AG04450 (cell line): ENCODE measurements around the gene SLC37A4. TPM values are rescaled to one million over a fixed set of nuclear protein-coding genes. Genes with fewer than 3 reads are reported as not detected.

ENCODE experiments used
- CTCF ChIA-PET: fragments of 300-600, 350-600 bp; formaldehyde crosslinking; extraction: SDS; loops from one replicate; lab custom pipeline; 2022; ENCODE audit warnings: antibody characterized with exemption, inconsistent platforms; lab: Charles Lee
- POLR2A ChIA-PET: fragments of 350-600 bp; formaldehyde crosslinking; extraction: SDS; loops from one replicate; lab custom pipeline; 2021; ENCODE audit warnings: antibody characterized with exemption, inconsistent platforms; lab: Yijun Ruan, JAX
- DNase-seq: peaks from one replicate; pipeline ENCODE4 v3.0.0-alpha.2; 2011; ENCODE audit warnings: low read depth, low spot score
- H3K27ac ChIP-seq: one replicate; pipeline ENCODE4 v1.5.1; 2012; ENCODE audit warnings: low read depth, low read length, control low read depth
- H3K27me3 ChIP-seq: one replicate; pipeline ENCODE4 v1.6.0; 2012; ENCODE audit warnings: low read length; ENCODE audit not compliant: control insufficient read depth, insufficient read depth
- H3K4me3 ChIP-seq: 2 replicates; pipeline ENCODE4 v1.5.1; 2011; ENCODE audit warnings: mild to moderate bottlenecking, low read depth, low read length, control low read depth
- H3K9me3 ChIP-seq: 2 replicates; pipeline ENCODE4 v1.5.1; 2012; ENCODE audit warnings: low read length; ENCODE audit not compliant: control insufficient read depth, insufficient read depth
- polyA plus RNA-seq: library from polyadenylated mRNA; depleted of rRNA; stranded (reverse); fragments of >200 nt; gene quantifications from 2 replicates; pipeline ENCODE4 v1.2.3, GENCODE V29; 2011
- TF ChIP-seq, protein P1 (sequence below): IDR thresholded peaks from 2 replicates; pipeline ENCODE4 v1.5.1; 2011; ENCODE audit warnings: low read depth, low read length, control low read depth, inconsistent platforms

The SLC37A4 gene
- polyA plus RNA-seq, 1 experiment = 14.9 TPM

GRCh38 chr11:119029069-119029339 lies 1.7 kb downstream of the SLC37A4 start:
- TF ChIP-seq, protein P1, sequence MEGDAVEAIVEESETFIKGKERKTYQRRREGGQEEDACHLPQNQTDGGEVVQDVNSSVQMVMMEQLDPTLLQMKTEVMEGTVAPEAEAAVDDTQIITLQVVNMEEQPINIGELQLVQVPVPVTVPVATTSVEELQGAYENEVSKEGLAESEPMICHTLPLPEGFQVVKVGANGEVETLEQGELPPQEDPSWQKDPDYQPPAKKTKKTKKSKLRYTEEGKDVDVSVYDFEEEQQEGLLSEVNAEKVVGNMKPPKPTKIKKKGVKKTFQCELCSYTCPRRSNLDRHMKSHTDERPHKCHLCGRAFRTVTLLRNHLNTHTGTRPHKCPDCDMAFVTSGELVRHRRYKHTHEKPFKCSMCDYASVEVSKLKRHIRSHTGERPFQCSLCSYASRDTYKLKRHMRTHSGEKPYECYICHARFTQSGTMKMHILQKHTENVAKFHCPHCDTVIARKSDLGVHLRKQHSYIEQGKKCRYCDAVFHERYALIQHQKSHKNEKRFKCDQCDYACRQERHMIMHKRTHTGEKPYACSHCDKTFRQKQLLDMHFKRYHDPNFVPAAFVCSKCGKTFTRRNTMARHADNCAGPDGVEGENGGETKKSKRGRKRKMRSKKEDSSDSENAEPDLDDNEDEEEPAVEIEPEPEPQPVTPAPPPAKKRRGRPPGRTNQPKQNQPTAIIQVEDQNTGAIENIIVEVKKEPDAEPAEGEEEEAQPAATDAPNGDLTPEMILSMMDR = no peak
- H3K27ac ChIP-seq = no peak overlapping the region
- H3K9me3 ChIP-seq = no peaks in the 10 kb centered on the region; the same call in 1 of the 2 replicates
- no peaks in the 10 kb centered on the region for H3K27me3 ChIP-seq
- no peak overlapping the region for H3K4me3 ChIP-seq
- POLR2A ChIA-PET = no interaction called here
- CTCF ChIA-PET = no interaction called here
- DNase-seq = no peak

GRCh38 chr11:119028346-119029068 lies 2.2 kb downstream of the SLC37A4 start:
- TF ChIP-seq, protein P1 = no peak
- H3K4me3 ChIP-seq = no peak overlapping the region
- CTCF ChIA-PET = no interaction called here
- no peaks in the 10 kb centered on the region for H3K27me3 ChIP-seq
- no peak for DNase-seq
- POLR2A ChIA-PET = no interaction called here
- no peak overlapping the region for H3K27ac ChIP-seq
- H3K9me3 ChIP-seq = no peaks in the 10 kb centered on the region; the same call in 1 of the 2 replicates

GRCh38 chr11:119027561-119028345 lies 2.9 kb downstream of the SLC37A4 start:
- no peak for DNase-seq
- POLR2A ChIA-PET = no interaction called here

DNA sequence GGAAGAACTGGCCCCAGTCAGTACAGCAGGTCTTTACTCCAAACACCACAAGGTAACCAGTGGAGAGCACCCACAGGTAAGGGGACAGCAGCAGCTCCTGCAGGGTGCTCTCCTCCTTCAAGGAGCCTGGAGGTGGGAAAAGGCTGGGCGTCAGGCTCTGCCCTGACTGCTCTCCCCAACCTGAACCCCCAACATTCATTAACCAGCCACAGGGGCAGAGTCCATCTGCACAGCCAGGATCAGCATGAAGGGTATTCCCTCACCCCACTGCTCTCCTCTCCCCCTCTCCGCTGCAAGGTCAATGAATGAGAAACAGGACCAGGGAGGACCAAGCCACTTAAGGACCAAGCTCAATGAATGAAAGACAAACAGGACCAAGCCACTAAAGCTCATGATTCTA lies 3.7 kb downstream of the SLC37A4 start:
- no peaks in the 10 kb centered on the region for H3K27me3 ChIP-seq
- TF ChIP-seq, protein P1 = no peak
- no peak overlapping the region for H3K4me3 ChIP-seq
- POLR2A ChIA-PET = no interaction called here
- DNase-seq = no peak
- no peaks in the 10 kb centered on the region; the same call in 1 of the 2 replicates for H3K9me3 ChIP-seq
- CTCF ChIA-PET = no interaction called here
- H3K27ac ChIP-seq = no peak overlapping the region

More at GRCh38 chr11:119027561-119028345, 2.9 kb downstream of the SLC37A4 start:
- TF ChIP-seq, protein P1 = no peak
- CTCF ChIA-PET = no interaction called here
- no peak overlapping the region for H3K4me3 ChIP-seq
- H3K9me3 ChIP-seq = no peaks in the 10 kb centered on the region; the same call in 1 of the 2 replicates
- H3K27me3 ChIP-seq = no peaks in the 10 kb centered on the region
- no peak overlapping the region for H3K27ac ChIP-seq
